T-helper 2 cell treated with Interferon-gamma antibody and Interleukin-4, amounts not matched to agents 5 μg/mL and 100 μg/mL, for 36 hours (primary cell): ENCODE results near the gene P2RY11.

ENCODE experiments used
- DNase-seq: peaks from one replicate; pipeline ENCODE4 v3.0.0; 2021; ENCODE audit warnings: low spot score
- H3K27ac Mint-ChIP-seq: one replicate; pipeline ENCODE4 v1.8.0; 2021; ENCODE audit warnings: mild to moderate bottlenecking, mixed read lengths
- H3K27me3 Mint-ChIP-seq: one replicate; pipeline ENCODE4 v1.8.0; 2021; ENCODE audit warnings: low read depth, mixed read lengths
- H3K36me3 Mint-ChIP-seq: one replicate; pipeline ENCODE4 v1.8.0; 2021; ENCODE audit warnings: low read depth, mixed read lengths
- H3K4me1 Mint-ChIP-seq: one replicate; pipeline ENCODE4 v1.8.0; 2021; ENCODE audit warnings: low read depth, mixed read lengths
- H3K4me3 Mint-ChIP-seq: one replicate; pipeline ENCODE4 v1.8.0; 2022; ENCODE audit warnings: mild to moderate bottlenecking, moderate library complexity, mixed read lengths
- H3K9me3 Mint-ChIP-seq: one replicate; pipeline ENCODE4 v1.8.0; 2021; ENCODE audit warnings: mixed read lengths

Gene P2RY11

DNA sequence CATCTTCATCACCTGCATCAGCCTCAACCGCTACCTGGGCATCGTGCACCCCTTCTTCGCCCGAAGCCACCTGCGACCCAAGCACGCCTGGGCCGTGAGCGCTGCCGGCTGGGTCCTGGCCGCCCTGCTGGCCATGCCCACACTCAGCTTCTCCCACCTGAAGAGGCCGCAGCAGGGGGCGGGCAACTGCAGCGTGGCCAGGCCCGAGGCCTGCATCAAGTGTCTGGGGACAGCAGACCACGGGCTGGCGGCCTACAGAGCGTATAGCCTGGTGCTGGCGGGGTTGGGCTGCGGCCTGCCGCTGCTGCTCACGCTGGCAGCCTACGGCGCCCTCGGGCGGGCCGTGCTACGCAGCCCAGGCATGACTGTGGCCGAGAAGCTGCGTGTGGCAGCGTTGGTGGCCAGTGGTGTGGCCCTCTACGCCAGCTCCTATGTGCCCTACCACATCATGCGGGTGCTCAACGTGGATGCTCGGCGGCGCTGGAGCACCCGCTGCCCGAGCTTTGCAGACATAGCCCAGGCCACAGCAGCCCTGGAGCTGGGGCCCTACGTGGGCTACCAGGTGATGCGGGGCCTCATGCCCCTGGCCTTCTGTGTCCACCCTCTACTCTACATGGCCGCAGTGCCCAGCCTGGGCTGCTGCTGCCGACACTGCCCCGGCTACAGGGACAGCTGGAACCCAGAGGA lies 2.6 kb downstream of the P2RY11 start:
- DNase-seq, result no peak
- Mint-ChIP-seq H3K27ac (no peak overlapping the region), H3K27me3 (no peaks in the 10 kb centered on the region), H3K4me3 (no peak overlapping the region), H3K9me3 (no peaks in the 10 kb centered on the region), H3K4me1 (peaks cover 24% of the 10 kb centered on the region), H3K36me3 (peaks cover 54% of the 10 kb centered on the region)

DNA sequence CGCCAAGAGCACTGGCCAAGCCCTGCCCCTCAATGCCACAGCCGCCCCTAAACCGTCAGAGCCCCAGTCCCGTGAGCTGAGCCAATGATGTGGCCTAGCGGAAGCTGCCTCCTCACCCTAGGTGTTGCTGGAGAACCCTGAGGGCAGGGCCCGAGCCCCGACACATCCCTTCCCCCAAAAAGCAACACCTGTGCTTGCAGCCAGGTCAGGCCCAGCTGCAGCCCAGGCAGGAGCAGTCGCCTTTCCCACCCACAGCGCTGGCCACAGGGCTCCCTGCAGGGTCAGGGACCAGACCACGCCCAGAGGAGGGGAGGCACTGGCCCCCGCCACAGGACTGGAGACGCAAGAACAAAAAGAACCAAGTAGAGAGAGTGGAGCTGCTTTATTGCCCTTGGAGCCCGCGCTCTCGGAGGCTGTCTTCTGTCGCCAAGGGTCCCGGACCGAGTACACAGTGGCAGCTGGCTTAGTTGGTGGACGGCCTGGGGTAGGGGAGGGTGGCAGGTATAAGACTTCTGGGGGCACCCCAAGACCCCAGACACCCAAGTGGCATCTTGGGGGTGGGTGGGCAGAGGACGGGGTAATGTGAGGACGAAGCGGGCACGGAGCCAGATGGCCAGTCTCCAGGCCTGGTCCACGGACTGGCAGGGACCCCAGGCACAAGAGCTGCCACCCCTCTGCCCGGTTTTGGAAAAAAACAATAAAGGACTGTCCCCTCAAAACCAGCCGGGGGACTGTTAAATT lies 3.3 kb downstream of the P2RY11 start:
- peak overlapping the region; percentile 18 for H3K4me3 Mint-ChIP-seq
- no peak overlapping the region for H3K27ac Mint-ChIP-seq
- H3K36me3 Mint-ChIP-seq, result peaks cover 50% of the 10 kb centered on the region
- no peaks in the 10 kb centered on the region for H3K27me3 Mint-ChIP-seq
- H3K9me3 Mint-ChIP-seq, result no peaks in the 10 kb centered on the region
- peaks cover 24% of the 10 kb centered on the region for H3K4me1 Mint-ChIP-seq
- no peak for DNase-seq

DNA sequence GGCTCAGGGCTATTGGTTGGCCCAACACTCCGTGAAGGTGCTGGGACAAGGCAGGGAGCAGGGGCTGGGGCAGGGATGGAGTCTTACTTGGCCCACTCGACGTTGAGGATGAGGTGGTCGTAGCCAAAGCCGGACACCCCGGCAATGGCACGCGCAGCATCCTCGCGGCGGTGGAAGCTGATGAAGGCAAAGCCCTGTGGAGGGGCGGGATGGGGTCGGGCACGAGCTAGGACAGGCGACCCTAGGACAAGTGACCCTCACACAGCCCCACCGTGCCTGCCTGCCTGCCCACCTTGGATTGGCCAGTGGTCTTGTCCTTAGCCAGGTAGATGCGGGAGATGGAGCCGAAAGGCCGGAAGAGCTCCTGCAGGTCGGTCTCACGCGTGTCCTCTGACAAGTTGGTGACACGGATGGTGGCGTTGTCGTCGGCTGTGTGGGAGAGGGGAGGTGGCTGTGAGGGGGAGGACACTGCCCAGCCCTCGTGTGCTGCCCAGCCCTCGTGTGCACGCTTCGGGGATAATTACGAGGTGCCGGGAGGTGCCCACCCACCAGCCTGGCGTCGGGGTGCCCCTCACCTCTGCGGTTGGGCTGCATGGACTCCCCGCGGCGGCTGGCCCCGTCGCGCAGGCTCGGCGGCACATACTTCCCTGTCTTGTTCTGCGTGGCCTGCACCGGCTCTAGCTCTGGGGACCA lies 4.0 kb downstream of the P2RY11 start:
- no peak for DNase-seq
- Mint-ChIP-seq H3K36me3 (peaks cover 45% of the 10 kb centered on the region), H3K4me3 (no peak overlapping the region), H3K9me3 (no peaks in the 10 kb centered on the region), H3K27me3 (no peaks in the 10 kb centered on the region), H3K27ac (no peak overlapping the region), H3K4me1 (peaks cover 26% of the 10 kb centered on the region)

DNA sequence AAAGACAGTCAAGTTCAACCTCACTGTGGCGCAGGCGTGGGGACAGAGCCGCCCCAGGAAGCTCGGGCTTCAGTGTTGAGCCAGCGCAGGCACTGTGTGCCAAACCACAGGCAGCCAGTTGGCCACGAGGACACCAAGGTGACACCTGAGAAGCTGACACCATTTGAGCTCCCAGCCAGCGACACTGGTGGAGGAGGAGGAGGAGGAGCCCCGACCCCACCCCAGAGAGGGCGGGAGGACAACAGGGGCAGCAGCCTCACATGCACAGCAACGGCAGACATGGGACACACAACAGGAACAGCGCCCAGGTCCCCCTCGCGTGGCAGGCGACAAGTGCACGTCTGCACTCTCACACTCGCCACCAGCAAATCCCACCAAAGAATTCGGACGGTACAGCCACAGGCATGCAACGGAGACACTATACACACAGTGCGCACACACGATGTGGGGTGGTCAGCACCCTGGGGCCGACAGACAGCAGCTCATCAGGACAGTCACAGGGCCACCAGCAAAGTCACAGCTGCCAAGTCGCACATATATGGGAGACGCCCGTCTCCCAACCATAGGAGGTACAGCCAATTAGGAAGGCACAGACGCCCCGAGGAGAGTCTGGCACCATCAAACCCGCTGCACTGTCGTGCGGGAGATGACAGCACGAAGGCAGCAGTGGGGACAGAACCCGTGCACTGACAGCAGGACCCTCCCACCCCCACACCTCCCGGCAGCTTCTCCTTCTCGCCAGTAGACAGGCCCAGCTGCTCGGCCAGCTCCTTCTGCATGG lies 4.8 kb downstream of the P2RY11 start:
- no peaks in the 10 kb centered on the region for H3K27me3 Mint-ChIP-seq
- peaks cover 41% of the 10 kb centered on the region for H3K36me3 Mint-ChIP-seq
- no peak for DNase-seq
- no peaks in the 10 kb centered on the region for H3K9me3 Mint-ChIP-seq
- peak overlapping the region; percentile 62 for H3K27ac Mint-ChIP-seq
- peaks cover 24% of the 10 kb centered on the region for H3K4me1 Mint-ChIP-seq
- peak overlapping the region; percentile 24 for H3K4me3 Mint-ChIP-seq

DNA sequence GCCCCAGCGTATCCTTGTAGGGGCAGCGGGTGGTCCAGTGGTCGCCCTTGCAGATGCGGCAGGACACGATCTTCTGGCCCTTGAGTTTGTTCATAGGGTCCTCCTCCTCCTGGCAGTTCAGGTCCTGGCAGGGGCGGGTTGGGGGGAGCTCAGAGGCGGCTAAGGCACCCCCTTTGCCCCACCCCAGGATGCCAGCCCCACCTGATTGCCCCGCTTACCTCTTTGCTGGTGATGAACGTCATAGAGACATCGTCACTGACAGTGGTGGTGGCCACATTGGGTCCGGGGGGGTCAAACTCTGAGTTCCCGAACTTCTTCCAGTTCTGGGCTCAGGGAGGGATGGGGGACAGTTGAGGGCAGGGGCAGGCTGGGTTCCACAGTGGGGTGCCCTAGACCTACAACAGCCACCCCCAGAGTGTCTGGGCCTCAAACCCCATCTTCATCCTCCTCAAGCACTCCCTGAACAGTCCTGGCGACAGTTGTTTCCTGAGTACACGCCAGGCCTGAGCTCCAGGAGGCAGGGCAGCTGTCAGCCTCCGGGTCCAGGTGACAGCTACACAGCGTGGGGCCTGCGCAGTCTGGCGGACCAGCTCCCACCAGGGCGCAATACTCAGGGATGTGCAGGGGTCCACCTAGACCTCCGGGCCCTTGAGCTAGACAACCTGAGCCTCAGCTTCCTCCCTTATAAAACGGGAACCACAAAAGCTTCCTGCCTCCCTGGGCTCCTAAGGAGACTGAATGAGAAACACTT lies 5.5 kb downstream of the P2RY11 start:
- no peak for DNase-seq
- Mint-ChIP-seq H3K9me3 (no peaks in the 10 kb centered on the region), H3K4me3 (peak overlapping the region; percentile 2), H3K4me1 (peaks cover 19% of the 10 kb centered on the region), H3K36me3 (peaks cover 38% of the 10 kb centered on the region), H3K27ac (no peak overlapping the region), H3K27me3 (no peaks in the 10 kb centered on the region)

DNA sequence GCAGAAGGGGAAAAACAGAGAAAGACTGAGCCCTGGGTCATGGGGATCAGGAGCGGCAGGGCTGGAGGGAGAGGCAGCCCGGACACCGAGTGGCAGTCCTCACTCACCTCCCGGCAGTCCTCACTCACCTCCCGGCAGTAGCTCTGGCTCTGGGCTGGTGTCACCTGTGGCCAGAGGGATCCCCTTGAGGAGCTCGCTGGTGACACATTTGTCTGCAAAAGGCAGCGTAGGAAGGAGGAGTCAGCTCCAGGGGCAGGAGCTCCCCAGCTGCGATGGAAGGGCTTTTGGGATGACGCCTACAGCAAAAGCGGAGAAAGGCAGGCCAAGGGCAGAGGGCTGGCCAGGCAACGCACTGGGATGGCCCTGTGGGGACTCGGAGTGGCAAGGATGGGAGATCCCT lies 7.5 kb downstream of the P2RY11 start:
- Mint-ChIP-seq H3K9me3 (no peaks in the 10 kb centered on the region), H3K4me3 (peak overlapping the region; percentile 88), H3K27ac (peak overlapping the region; percentile 79), H3K4me1 (peaks cover 9% of the 10 kb centered on the region), H3K36me3 (peaks cover 32% of the 10 kb centered on the region), H3K27me3 (no peaks in the 10 kb centered on the region)
- DNase-seq, result no peak

DNA sequence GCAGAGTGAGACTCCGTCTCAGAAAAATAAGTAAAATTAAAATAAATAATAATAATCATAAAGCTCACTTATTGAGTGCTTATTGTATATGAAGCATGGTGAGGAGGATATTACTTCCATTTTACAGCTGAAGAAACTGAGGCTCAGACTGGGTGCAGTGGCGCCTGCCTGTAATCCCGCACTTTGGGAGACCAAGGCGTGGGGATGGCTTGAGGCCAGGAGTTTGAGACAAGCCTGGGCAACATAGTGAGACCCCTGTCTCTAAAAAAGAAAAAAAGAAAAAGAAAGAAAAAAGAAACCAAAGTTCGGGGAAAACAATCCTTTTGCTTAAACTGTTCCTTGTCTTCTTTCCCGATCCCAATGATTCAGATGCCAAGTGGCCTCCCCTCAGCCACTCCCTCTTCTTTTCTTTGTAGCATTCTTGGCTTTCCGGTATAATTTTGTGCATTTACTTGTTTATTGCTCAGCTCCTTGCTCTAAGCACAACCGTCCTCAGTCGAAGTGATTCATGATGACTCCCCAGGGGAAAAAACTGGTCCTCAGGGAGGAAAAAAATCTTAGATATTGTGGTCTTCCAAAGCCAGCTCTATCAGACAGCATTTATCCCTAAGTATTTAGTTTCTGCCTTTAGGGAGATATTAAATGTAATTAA lies 9.2 kb downstream of the P2RY11 start:
- Mint-ChIP-seq H3K4me1 (peaks cover 9% of the 10 kb centered on the region), H3K9me3 (no peaks in the 10 kb centered on the region), H3K36me3 (peaks cover 27% of the 10 kb centered on the region), H3K27ac (no peak overlapping the region), H3K4me3 (no peak overlapping the region), H3K27me3 (no peaks in the 10 kb centered on the region)
- no peak for DNase-seq

DNA sequence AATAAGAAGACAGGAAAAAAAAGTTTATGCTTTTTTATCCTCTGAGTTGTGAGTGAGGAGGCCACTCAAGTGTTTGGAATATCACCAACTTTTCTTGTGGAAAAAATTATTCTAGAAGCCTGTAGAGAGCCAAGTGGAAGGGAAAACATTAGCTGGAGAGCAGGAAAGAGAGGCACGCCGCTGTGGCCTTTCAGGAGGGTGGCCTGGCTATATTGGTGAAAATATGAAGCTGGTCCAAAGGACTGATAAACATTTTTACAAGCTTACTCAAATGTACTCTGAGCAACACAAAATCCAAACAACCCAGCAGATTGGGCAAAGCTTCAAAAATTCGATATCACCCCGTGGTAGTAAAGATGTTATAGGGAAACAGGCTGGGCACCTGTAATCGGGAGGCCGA lies 10.6 kb downstream of the P2RY11 start:
- Mint-ChIP-seq H3K4me3 (no peak overlapping the region), H3K36me3 (peaks cover 20% of the 10 kb centered on the region), H3K4me1 (peaks cover 7% of the 10 kb centered on the region), H3K27me3 (no peaks in the 10 kb centered on the region), H3K27ac (no peak overlapping the region), H3K9me3 (no peaks in the 10 kb centered on the region)
- DNase-seq, result no peak

DNA sequence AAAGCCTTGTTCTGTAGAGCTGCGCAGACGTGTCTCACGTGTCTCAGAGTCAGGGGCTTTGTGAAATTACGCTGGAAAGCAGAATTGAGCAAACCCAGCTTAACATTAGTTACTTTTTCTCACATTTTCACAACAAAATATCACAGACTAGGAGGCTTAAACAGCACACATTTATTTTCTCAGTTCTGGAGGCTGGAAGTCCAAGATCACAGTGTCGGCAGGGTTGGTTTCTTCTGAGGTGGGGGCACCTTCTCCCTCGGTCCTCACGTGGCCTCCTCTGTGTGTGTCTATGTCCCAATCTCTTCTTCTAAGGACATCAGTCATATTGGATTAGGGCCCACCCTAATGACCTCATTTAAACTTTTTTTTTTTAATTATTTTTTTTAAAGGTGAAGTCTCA lies 12.9 kb downstream of the P2RY11 start:
- Mint-ChIP-seq H3K9me3 (no peaks in the 10 kb centered on the region), H3K27ac (no peak overlapping the region), H3K27me3 (no peaks in the 10 kb centered on the region), H3K4me1 (peaks cover 3% of the 10 kb centered on the region), H3K36me3 (peaks cover 13% of the 10 kb centered on the region), H3K4me3 (no peak overlapping the region)
- DNase-seq, result no peak

DNA sequence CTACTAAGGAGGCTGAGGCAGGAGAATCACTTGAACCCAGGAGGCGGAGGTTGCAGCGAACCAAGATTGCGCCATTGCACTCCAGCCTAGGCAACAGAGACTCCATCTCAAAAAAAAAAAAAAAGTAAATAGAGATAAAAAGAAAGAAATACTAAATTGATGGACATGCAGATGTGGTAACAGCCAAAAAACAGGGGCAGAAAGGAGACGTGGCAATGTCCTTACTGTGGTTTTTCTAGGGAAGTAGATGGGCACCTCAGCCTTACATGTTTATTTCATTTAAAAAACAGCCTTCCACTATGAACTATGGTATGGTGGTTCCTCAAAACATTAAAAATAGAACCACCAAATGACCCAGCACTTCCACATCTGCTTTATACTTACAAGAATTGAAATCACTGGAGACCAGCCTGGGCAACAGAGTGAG lies 14.7 kb downstream of the P2RY11 start:
- Mint-ChIP-seq H3K4me1 (no peaks in the 10 kb centered on the region), H3K36me3 (peaks cover 13% of the 10 kb centered on the region), H3K4me3 (no peak overlapping the region), H3K27me3 (no peaks in the 10 kb centered on the region), H3K27ac (no peak overlapping the region), H3K9me3 (no peaks in the 10 kb centered on the region)
- DNase-seq, result no peak

DNA sequence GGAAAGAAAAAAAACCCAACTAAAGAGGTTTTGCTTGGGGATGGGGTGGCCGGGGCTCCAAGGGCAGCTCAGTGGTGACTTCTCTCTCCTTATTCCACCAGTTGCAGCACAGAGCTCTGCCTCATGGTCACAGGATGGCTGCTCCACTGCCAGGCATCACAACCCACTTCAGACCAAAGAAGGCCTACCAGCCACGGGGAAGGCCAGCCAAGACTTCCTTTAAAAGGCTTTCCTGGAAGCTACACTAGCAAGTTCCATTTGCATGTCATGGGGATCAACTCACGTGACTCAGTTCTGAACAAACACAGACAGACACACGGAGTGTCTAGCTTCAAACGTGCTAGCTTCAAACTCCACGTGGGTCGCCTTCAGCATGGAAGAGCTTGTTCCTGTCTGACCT lies 21.4 kb downstream of the P2RY11 start:
- H3K9me3 Mint-ChIP-seq, result no peaks in the 10 kb centered on the region
- H3K27me3 Mint-ChIP-seq, result no peaks in the 10 kb centered on the region
- no peaks in the 10 kb centered on the region for H3K4me1 Mint-ChIP-seq
- no peak overlapping the region for H3K4me3 Mint-ChIP-seq
- no peak overlapping the region for H3K27ac Mint-ChIP-seq
- H3K36me3 Mint-ChIP-seq, result peaks cover 32% of the 10 kb centered on the region
- no peak for DNase-seq

DNA sequence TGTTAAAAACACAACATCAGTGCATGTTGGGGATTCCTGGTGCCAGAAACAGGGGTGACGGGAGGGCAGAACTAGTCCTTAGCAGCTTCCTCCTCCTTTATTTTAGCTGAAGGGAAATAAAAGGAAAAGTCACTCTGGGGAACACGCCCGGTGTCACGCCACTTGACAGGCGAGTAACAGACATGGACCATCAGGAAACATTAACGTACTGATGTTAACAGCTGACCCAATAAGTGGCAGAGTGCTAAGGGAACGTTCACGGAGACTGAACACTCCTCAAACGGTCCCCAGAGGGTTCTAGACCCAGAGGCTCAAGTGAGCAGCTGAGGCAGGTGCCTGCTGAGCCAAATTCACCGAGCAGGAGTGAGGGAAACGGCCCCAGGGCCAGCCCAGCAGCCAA lies 22.1 kb downstream of the P2RY11 start:
- H3K9me3 Mint-ChIP-seq, result no peaks in the 10 kb centered on the region
- H3K4me1 Mint-ChIP-seq, result no peaks in the 10 kb centered on the region
- H3K4me3 Mint-ChIP-seq, result no peak overlapping the region
- H3K27ac Mint-ChIP-seq, result no peak overlapping the region
- H3K27me3 Mint-ChIP-seq, result no peaks in the 10 kb centered on the region
- peaks cover 33% of the 10 kb centered on the region for H3K36me3 Mint-ChIP-seq
- DNase-seq, result no peak

DNA sequence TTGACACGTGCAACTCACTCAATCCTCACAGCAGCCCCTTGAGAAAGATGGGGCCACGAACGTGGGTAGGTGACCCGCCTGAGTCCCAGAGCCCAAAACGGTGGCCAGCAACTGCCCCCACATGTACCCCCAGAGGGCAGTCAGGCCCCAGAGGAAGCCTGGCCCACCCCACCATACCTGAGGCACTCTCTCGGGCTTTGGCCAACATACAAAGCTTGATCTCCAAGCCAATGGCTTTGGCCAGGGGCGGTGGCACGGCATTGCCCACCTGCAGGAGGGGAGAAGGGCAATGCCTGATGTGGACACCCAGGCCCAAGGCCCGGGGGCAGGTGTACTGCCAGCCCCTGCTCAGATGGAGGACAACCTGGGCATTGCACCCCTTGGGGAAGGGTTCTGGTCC lies 22.5 kb downstream of the P2RY11 start:
- no peaks in the 10 kb centered on the region for H3K27me3 Mint-ChIP-seq
- H3K36me3 Mint-ChIP-seq, result peaks cover 37% of the 10 kb centered on the region
- DNase-seq, result no peak
- no peaks in the 10 kb centered on the region for H3K4me1 Mint-ChIP-seq
- no peaks in the 10 kb centered on the region for H3K9me3 Mint-ChIP-seq
- H3K27ac Mint-ChIP-seq, result no peak overlapping the region
- H3K4me3 Mint-ChIP-seq, result no peak overlapping the region
